Gastroesophageal sphincter (tissue), 3 donors: ENCODE measurements around the gene PPP1R3C.

Source experiments
- POLR2A ChIP-seq, 2 donors: fragments of 450-650 bp; IDR thresholded peaks; one replicate each; pipeline ENCODE4 v1.6.1; 2017; ENCODE audit warnings: antibody characterized with exemption in 2 of 2, mild to moderate bottlenecking in 2 of 2, moderate library complexity in 1 of 2
- TF ChIP-seq, protein P1 (sequence below), 4 experiments: fragments of 200-600 bp in 2 of 4; fragments of 450-650 bp in 2 of 4; sonication (generic) in 1 of 4; IDR thresholded peaks; one replicate each; pipeline ENCODE4 v1.5.1; 2017 to 2019; ENCODE audit warnings: antibody characterized with exemption in 4 of 4, mild to moderate bottlenecking in 2 of 4, moderate library complexity in 2 of 4

- TF ChIP-seq, protein P1, sequence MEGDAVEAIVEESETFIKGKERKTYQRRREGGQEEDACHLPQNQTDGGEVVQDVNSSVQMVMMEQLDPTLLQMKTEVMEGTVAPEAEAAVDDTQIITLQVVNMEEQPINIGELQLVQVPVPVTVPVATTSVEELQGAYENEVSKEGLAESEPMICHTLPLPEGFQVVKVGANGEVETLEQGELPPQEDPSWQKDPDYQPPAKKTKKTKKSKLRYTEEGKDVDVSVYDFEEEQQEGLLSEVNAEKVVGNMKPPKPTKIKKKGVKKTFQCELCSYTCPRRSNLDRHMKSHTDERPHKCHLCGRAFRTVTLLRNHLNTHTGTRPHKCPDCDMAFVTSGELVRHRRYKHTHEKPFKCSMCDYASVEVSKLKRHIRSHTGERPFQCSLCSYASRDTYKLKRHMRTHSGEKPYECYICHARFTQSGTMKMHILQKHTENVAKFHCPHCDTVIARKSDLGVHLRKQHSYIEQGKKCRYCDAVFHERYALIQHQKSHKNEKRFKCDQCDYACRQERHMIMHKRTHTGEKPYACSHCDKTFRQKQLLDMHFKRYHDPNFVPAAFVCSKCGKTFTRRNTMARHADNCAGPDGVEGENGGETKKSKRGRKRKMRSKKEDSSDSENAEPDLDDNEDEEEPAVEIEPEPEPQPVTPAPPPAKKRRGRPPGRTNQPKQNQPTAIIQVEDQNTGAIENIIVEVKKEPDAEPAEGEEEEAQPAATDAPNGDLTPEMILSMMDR (IDR thresholded peaks at IDR 0.05): no peak
- no peak for TF ChIP-seq POLR2A (IDR thresholded peaks at IDR 0.05)
Measured at GRCh38 chr10:91642831-91643692, 10.2 kb upstream of the PPP1R3C start.
